HG02678 (cell line): ENCODE results near the gene TAF10.

Experiments
- ATAC-seq: cut with Tn5 transposase; IDR thresholded peaks from one replicate; pipeline ENCODE4 v1.9.1; 2021; ENCODE audit warnings: mild to moderate bottlenecking, moderate library complexity; ENCODE audit not compliant: unreplicated experiment

TAF10 gene

GRCh38 chr11:6586434-6587359 lies 25.3 kb downstream of the TAF10 start:
- ATAC-seq, result no peak

GRCh38 chr11:6584528-6584927 lies 27.5 kb downstream of the TAF10 start:
- no peak for ATAC-seq

GRCh38 chr11:6583584-6583983 lies 28.4 kb downstream of the TAF10 start:
- ATAC-seq, result no peak

- ATAC-seq, result no peak
These were observed 32.3 kb downstream of the TAF10 start for GRCh38 chr11:6579681-6580080.

- ATAC-seq, result no peak
These were observed 33.9 kb downstream of the TAF10 start for GRCh38 chr11:6578134-6578533.

- no peak for ATAC-seq
These were observed 35.3 kb downstream of the TAF10 start for GRCh38 chr11:6576471-6577373.

- ATAC-seq, result no peak
These were observed 37.0 kb downstream of the TAF10 start for GRCh38 chr11:6574816-6575715.

GRCh38 chr11:6572215-6572614 lies 39.8 kb downstream of the TAF10 start:
- no peak for ATAC-seq

- ATAC-seq, result no peak
These were observed 40.5 kb downstream of the TAF10 start for GRCh38 chr11:6571434-6572008.

- ATAC-seq, result no peak
These were observed 41.2 kb downstream of the TAF10 start for GRCh38 chr11:6570691-6571427.

- no peak for ATAC-seq
These were observed 42.3 kb downstream of the TAF10 start for GRCh38 chr11:6569706-6570105.

- no peak for ATAC-seq
These were observed 43.7 kb downstream of the TAF10 start for GRCh38 chr11:6568191-6568918.

GRCh38 chr11:6567371-6567745 lies 44.7 kb downstream of the TAF10 start:
- ATAC-seq, result no peak

GRCh38 chr11:6566704-6567370 lies 45.2 kb downstream of the TAF10 start:
- no peak for ATAC-seq

- no peak for ATAC-seq
These were observed 45.9 kb downstream of the TAF10 start for GRCh38 chr11:6565988-6566703.

GRCh38 chr11:6565325-6565724 lies 46.7 kb downstream of the TAF10 start:
- ATAC-seq, result no peak

- ATAC-seq, result no peak
These were observed 48.3 kb downstream of the TAF10 start for GRCh38 chr11:6563667-6564066.

GRCh38 chr11:6563121-6563619 lies 48.8 kb downstream of the TAF10 start:
- no peak for ATAC-seq
